Vagina (tissue), 2 donors: ENCODE data around the gene PLA2G2D.

ENCODE experiments used
- POLR2A ChIP-seq, 2 donors: fragments of 450-650 bp; IDR thresholded peaks; one replicate each; pipeline ENCODE4 v1.6.1; 2017; ENCODE audit warnings: antibody characterized with exemption in 2 of 2, mild to moderate bottlenecking in 2 of 2, moderate library complexity in 2 of 2
- TF ChIP-seq, protein P1 (sequence below), 3 experiments: fragments of 450-650 bp in 2 of 3; fragments of 200-600 bp in 1 of 3; sonication (generic) in 1 of 3; IDR thresholded peaks; one replicate each; pipeline ENCODE4 v1.5.1; 2017 to 2019; ENCODE audit warnings: antibody characterized with exemption in 3 of 3, mild to moderate bottlenecking in 2 of 3, moderate library complexity in 2 of 3

DNA sequence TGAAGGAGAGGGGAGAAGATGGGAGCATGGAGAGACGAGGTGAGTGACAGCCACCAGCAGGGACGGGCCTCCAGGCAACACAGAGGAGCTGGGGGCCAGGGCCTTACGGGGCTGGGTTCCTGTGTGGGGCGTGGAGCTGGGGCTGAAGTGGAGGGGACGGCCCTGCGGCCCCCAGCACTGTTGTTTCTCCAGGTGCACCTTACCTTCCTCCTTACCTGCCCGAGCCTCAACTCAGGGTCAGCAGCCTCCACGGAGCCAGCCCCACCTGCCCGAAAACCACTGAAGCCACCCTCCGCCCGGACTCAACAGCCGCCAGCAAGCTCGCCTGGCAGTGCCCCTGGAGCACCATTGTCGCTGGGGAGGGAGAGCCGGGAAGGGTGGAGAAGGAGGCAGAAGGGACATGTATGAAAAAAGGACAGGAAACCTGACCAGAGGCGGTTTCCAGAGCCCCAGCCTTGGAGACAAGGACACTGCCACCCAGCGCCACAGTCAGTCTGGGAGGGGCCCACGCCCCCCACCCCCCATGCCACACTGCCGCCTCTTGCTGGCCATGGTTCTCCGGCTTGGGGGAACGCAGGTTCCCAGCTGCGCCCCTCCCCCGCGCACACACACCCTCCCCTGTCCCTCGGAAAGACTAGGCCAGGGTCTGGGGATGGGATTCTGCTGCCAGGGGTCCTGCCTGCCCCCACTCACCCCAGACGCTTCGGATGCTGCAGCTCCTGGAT is 30.4 kb upstream of the PLA2G2D start:
- TF ChIP-seq, protein P1, sequence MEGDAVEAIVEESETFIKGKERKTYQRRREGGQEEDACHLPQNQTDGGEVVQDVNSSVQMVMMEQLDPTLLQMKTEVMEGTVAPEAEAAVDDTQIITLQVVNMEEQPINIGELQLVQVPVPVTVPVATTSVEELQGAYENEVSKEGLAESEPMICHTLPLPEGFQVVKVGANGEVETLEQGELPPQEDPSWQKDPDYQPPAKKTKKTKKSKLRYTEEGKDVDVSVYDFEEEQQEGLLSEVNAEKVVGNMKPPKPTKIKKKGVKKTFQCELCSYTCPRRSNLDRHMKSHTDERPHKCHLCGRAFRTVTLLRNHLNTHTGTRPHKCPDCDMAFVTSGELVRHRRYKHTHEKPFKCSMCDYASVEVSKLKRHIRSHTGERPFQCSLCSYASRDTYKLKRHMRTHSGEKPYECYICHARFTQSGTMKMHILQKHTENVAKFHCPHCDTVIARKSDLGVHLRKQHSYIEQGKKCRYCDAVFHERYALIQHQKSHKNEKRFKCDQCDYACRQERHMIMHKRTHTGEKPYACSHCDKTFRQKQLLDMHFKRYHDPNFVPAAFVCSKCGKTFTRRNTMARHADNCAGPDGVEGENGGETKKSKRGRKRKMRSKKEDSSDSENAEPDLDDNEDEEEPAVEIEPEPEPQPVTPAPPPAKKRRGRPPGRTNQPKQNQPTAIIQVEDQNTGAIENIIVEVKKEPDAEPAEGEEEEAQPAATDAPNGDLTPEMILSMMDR (IDR thresholded peaks at IDR 0.05) = no peak
- no peak for TF ChIP-seq POLR2A (IDR thresholded peaks at IDR 0.05)
